ENCODE measurements around the gene TSC2.
"Not testable (repeated sequence)": the region's sequence is repeated elsewhere in the genome, so short reads cannot be mapped to it uniquely, and the experiment has no call there.

DNA sequence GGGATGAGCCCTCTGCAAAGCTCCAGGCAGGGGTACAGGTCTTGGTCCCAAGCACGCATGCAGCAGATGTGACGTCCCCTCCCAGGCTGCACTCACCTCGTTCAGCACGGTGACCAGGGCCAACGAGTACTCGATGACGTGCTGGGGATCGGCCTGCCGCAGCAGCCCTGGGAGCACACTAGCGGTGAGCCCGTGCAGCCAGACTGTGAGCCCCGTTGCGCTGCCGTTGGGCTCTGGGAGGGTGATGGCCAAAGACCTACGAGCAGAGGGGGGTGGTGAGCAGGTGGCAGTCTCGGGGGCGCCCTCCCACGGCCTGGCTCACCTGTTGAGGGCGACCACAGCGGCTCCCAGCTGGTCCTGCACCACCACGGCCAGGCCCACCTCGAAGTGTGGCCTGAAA is 58.0 kb downstream of the TSC2 start:
- TF ChIP-seq, protein P1, sequence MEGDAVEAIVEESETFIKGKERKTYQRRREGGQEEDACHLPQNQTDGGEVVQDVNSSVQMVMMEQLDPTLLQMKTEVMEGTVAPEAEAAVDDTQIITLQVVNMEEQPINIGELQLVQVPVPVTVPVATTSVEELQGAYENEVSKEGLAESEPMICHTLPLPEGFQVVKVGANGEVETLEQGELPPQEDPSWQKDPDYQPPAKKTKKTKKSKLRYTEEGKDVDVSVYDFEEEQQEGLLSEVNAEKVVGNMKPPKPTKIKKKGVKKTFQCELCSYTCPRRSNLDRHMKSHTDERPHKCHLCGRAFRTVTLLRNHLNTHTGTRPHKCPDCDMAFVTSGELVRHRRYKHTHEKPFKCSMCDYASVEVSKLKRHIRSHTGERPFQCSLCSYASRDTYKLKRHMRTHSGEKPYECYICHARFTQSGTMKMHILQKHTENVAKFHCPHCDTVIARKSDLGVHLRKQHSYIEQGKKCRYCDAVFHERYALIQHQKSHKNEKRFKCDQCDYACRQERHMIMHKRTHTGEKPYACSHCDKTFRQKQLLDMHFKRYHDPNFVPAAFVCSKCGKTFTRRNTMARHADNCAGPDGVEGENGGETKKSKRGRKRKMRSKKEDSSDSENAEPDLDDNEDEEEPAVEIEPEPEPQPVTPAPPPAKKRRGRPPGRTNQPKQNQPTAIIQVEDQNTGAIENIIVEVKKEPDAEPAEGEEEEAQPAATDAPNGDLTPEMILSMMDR (IDR thresholded peaks at IDR 0.05) = not testable (repeated sequence)
- TF ChIP-seq EP300 (IDR thresholded peaks at IDR 0.05) = not testable (repeated sequence)
